ENCODE results near the gene KCNK3.

Gene KCNK3

GRCh38 chr2:26706093-26706492, 13.6 kb downstream of the KCNK3 start:
- Histone ChIP-seq H3K36me3 (ENCODE audit: control insufficient read depth, insufficient read depth, low read length) (no peaks in the 10 kb centered on the region), H3K9ac (ENCODE audit: low read depth, low read length) (no peak overlapping the region), H3K27ac (ENCODE audit: low read depth, low read length) (no peak overlapping the region)

GRCh38 chr2:26706616-26707473, 14.3 kb downstream of the KCNK3 start:
- H3K9me3 ChIP-seq (ENCODE audit: control insufficient read depth, insufficient read depth, low read length) = no peaks in the 10 kb centered on the region
- no peak overlapping the region for H3K27ac ChIP-seq (ENCODE audit: low read depth, low read length)
- H3K4me1 ChIP-seq (ENCODE audit: control insufficient read depth, insufficient read depth, low read length) = peaks cover 7% of the 10 kb centered on the region; the same call in 1 of the 2 replicates
- no peaks in the 10 kb centered on the region for H3K36me3 ChIP-seq (ENCODE audit: control insufficient read depth, insufficient read depth, low read length)
- no peaks in the 10 kb centered on the region for H3K27me3 ChIP-seq (ENCODE audit: control insufficient read depth, insufficient read depth, low read length)
- no peak overlapping the region for H3K4me3 ChIP-seq (ENCODE audit: low read depth, low read length)
- H3K9ac ChIP-seq (ENCODE audit: low read depth, low read length) = no peak overlapping the region

More at GRCh38 chr2:26706093-26706492, 13.6 kb downstream of the KCNK3 start:
- Histone ChIP-seq H3K4me1 (ENCODE audit: control insufficient read depth, insufficient read depth, low read length) (peaks cover 7% of the 10 kb centered on the region; the same call in 1 of the 2 replicates), H3K4me3 (ENCODE audit: low read depth, low read length) (no peak overlapping the region), H3K9me3 (ENCODE audit: control insufficient read depth, insufficient read depth, low read length) (no peaks in the 10 kb centered on the region), H3K27me3 (ENCODE audit: control insufficient read depth, insufficient read depth, low read length) (no peaks in the 10 kb centered on the region)

GRCh38 chr2:26707747-26708146, 15.2 kb downstream of the KCNK3 start:
- Histone ChIP-seq H3K4me1 (ENCODE audit: control insufficient read depth, insufficient read depth, low read length) (peaks cover 7% of the 10 kb centered on the region; the same call in 1 of the 2 replicates), H3K27me3 (ENCODE audit: control insufficient read depth, insufficient read depth, low read length) (no peaks in the 10 kb centered on the region), H3K4me3 (ENCODE audit: low read depth, low read length) (no peak overlapping the region), H3K9me3 (ENCODE audit: control insufficient read depth, insufficient read depth, low read length) (no peaks in the 10 kb centered on the region), H3K36me3 (ENCODE audit: control insufficient read depth, insufficient read depth, low read length) (no peaks in the 10 kb centered on the region), H3K9ac (ENCODE audit: low read depth, low read length) (no peak overlapping the region), H3K27ac (ENCODE audit: low read depth, low read length) (no peak overlapping the region)

GRCh38 chr2:26708457-26708856, 15.9 kb downstream of the KCNK3 start:
- Histone ChIP-seq H3K27me3 (ENCODE audit: control insufficient read depth, insufficient read depth, low read length) (no peaks in the 10 kb centered on the region), H3K36me3 (ENCODE audit: control insufficient read depth, insufficient read depth, low read length) (no peaks in the 10 kb centered on the region), H3K4me3 (ENCODE audit: low read depth, low read length) (no peak overlapping the region), H3K9ac (ENCODE audit: low read depth, low read length) (no peak overlapping the region), H3K9me3 (ENCODE audit: control insufficient read depth, insufficient read depth, low read length) (no peaks in the 10 kb centered on the region), H3K27ac (ENCODE audit: low read depth, low read length) (no peak overlapping the region), H3K4me1 (ENCODE audit: control insufficient read depth, insufficient read depth, low read length) (peaks cover 7% of the 10 kb centered on the region; the same call in 1 of the 2 replicates)

- no peaks in the 10 kb centered on the region for H3K27me3 ChIP-seq (ENCODE audit: control insufficient read depth, insufficient read depth, low read length)
Measured at GRCh38 chr2:26709323-26710110, 17.0 kb downstream of the KCNK3 start.

GRCh38 chr2:26710145-26710544, 17.6 kb downstream of the KCNK3 start:
- Histone ChIP-seq H3K4me3 (ENCODE audit: low read depth, low read length) (no peak overlapping the region), H3K9ac (ENCODE audit: low read depth, low read length) (no peak overlapping the region), H3K36me3 (ENCODE audit: control insufficient read depth, insufficient read depth, low read length) (no peaks in the 10 kb centered on the region), H3K4me1 (ENCODE audit: control insufficient read depth, insufficient read depth, low read length) (peaks cover 7% of the 10 kb centered on the region; the same call in 1 of the 2 replicates), H3K27me3 (ENCODE audit: control insufficient read depth, insufficient read depth, low read length) (no peaks in the 10 kb centered on the region), H3K9me3 (ENCODE audit: control insufficient read depth, insufficient read depth, low read length) (no peaks in the 10 kb centered on the region), H3K27ac (ENCODE audit: low read depth, low read length) (no peak overlapping the region)

More at GRCh38 chr2:26709323-26710110, 17.0 kb downstream of the KCNK3 start:
- peaks cover 7% of the 10 kb centered on the region; the same call in 1 of the 2 replicates for H3K4me1 ChIP-seq (ENCODE audit: control insufficient read depth, insufficient read depth, low read length)
- no peak overlapping the region for H3K27ac ChIP-seq (ENCODE audit: low read depth, low read length)
- no peak overlapping the region for H3K9ac ChIP-seq (ENCODE audit: low read depth, low read length)
- H3K4me3 ChIP-seq (ENCODE audit: low read depth, low read length) = no peak overlapping the region
- no peaks in the 10 kb centered on the region for H3K9me3 ChIP-seq (ENCODE audit: control insufficient read depth, insufficient read depth, low read length)
- H3K36me3 ChIP-seq (ENCODE audit: control insufficient read depth, insufficient read depth, low read length) = no peaks in the 10 kb centered on the region

GRCh38 chr2:26710743-26711456, 18.4 kb downstream of the KCNK3 start:
- H3K4me1 ChIP-seq (ENCODE audit: control insufficient read depth, insufficient read depth, low read length) = peaks cover 7% of the 10 kb centered on the region; the same call in 1 of the 2 replicates
- H3K27me3 ChIP-seq (ENCODE audit: control insufficient read depth, insufficient read depth, low read length) = no peaks in the 10 kb centered on the region
- no peak overlapping the region for H3K27ac ChIP-seq (ENCODE audit: low read depth, low read length)
- H3K4me3 ChIP-seq (ENCODE audit: low read depth, low read length) = no peak overlapping the region
- no peaks in the 10 kb centered on the region for H3K36me3 ChIP-seq (ENCODE audit: control insufficient read depth, insufficient read depth, low read length)
- H3K9me3 ChIP-seq (ENCODE audit: control insufficient read depth, insufficient read depth, low read length) = no peaks in the 10 kb centered on the region
- H3K9ac ChIP-seq (ENCODE audit: low read depth, low read length) = no peak overlapping the region

GRCh38 chr2:26711457-26712161, 19.1 kb downstream of the KCNK3 start:
- Histone ChIP-seq H3K9ac (ENCODE audit: low read depth, low read length) (no peak overlapping the region), H3K4me3 (ENCODE audit: low read depth, low read length) (no peak overlapping the region), H3K4me1 (ENCODE audit: control insufficient read depth, insufficient read depth, low read length) (peaks cover 3% of the 10 kb centered on the region; the same call in 1 of the 2 replicates), H3K9me3 (ENCODE audit: control insufficient read depth, insufficient read depth, low read length) (no peaks in the 10 kb centered on the region), H3K36me3 (ENCODE audit: control insufficient read depth, insufficient read depth, low read length) (no peaks in the 10 kb centered on the region), H3K27me3 (ENCODE audit: control insufficient read depth, insufficient read depth, low read length) (no peaks in the 10 kb centered on the region), H3K27ac (ENCODE audit: low read depth, low read length) (no peak overlapping the region)

GRCh38 chr2:26712486-26713465, 20.3 kb downstream of the KCNK3 start:
- H3K36me3 ChIP-seq (ENCODE audit: control insufficient read depth, insufficient read depth, low read length) = no peaks in the 10 kb centered on the region
- H3K4me3 ChIP-seq (ENCODE audit: low read depth, low read length) = no peak overlapping the region
- no peak overlapping the region for H3K9ac ChIP-seq (ENCODE audit: low read depth, low read length)
- H3K27ac ChIP-seq (ENCODE audit: low read depth, low read length) = no peak overlapping the region
- no peaks in the 10 kb centered on the region for H3K4me1 ChIP-seq (ENCODE audit: control insufficient read depth, insufficient read depth, low read length)
- no peaks in the 10 kb centered on the region for H3K9me3 ChIP-seq (ENCODE audit: control insufficient read depth, insufficient read depth, low read length)
- no peaks in the 10 kb centered on the region for H3K27me3 ChIP-seq (ENCODE audit: control insufficient read depth, insufficient read depth, low read length)
